Measurements from ENCODE around the gene IL25.

The IL25 gene

GRCh38 chr14:23396781-23397407 lies 24.3 kb downstream of the IL25 start:
- TF ChIP-seq, protein P1, sequence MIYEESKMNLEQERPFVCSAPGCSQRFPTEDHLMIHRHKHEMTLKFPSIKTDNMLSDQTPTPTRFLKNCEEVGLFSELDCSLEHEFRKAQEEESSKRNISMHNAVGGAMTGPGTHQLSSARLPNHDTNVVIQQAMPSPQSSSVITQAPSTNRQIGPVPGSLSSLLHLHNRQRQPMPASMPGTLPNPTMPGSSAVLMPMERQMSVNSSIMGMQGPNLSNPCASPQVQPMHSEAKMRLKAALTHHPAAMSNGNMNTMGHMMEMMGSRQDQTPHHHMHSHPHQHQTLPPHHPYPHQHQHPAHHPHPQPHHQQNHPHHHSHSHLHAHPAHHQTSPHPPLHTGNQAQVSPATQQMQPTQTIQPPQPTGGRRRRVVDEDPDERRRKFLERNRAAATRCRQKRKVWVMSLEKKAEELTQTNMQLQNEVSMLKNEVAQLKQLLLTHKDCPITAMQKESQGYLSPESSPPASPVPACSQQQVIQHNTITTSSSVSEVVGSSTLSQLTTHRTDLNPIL (CRISPR knock-in tag; IDR thresholded peaks at IDR 0.05; ENCODE audit: low read depth): no peak
- TF ChIP-seq ZFP3 (CRISPR knock-in tag; IDR thresholded peaks at IDR 0.05) (no peak), TCF4 (CRISPR knock-in tag; IDR thresholded peaks at IDR 0.05; ENCODE audit: borderline replicate concordance) (no peak), ISL1 (CRISPR knock-in tag; IDR thresholded peaks at IDR 0.05) (no peak), CSDC2 (CRISPR knock-in tag; IDR thresholded peaks at IDR 0.05) (no peak), ZC3H10 (CRISPR knock-in tag; IDR thresholded peaks at IDR 0.05) (no peak), PPARA (CRISPR knock-in tag; IDR thresholded peaks at IDR 0.05; ENCODE audit: borderline replicate concordance) (no peak), ESRRG (CRISPR knock-in tag; IDR thresholded peaks at IDR 0.05) (no peak), ZFP30 (CRISPR knock-in tag; IDR thresholded peaks at IDR 0.05) (no peak), PATZ1 (CRISPR knock-in tag; IDR thresholded peaks at IDR 0.05; ENCODE audit: borderline replicate concordance) (no peak), GLIS3 (CRISPR knock-in tag; IDR thresholded peaks at IDR 0.05) (no peak), RARB (CRISPR knock-in tag; IDR thresholded peaks at IDR 0.05) (no peak)
- TF ChIP-seq, protein P2, sequence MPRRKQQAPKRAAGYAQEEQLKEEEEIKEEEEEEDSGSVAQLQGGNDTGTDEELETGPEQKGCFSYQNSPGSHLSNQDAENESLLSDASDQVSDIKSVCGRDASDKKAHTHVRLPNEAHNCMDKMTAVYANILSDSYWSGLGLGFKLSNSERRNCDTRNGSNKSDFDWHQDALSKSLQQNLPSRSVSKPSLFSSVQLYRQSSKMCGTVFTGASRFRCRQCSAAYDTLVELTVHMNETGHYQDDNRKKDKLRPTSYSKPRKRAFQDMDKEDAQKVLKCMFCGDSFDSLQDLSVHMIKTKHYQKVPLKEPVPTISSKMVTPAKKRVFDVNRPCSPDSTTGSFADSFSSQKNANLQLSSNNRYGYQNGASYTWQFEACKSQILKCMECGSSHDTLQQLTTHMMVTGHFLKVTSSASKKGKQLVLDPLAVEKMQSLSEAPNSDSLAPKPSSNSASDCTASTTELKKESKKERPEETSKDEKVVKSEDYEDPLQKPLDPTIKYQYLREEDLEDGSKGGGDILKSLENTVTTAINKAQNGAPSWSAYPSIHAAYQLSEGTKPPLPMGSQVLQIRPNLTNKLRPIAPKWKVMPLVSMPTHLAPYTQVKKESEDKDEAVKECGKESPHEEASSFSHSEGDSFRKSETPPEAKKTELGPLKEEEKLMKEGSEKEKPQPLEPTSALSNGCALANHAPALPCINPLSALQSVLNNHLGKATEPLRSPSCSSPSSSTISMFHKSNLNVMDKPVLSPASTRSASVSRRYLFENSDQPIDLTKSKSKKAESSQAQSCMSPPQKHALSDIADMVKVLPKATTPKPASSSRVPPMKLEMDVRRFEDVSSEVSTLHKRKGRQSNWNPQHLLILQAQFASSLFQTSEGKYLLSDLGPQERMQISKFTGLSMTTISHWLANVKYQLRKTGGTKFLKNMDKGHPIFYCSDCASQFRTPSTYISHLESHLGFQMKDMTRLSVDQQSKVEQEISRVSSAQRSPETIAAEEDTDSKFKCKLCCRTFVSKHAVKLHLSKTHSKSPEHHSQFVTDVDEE (CRISPR knock-in tag; IDR thresholded peaks at IDR 0.05): no peak
- TF ChIP-seq, protein P3, sequence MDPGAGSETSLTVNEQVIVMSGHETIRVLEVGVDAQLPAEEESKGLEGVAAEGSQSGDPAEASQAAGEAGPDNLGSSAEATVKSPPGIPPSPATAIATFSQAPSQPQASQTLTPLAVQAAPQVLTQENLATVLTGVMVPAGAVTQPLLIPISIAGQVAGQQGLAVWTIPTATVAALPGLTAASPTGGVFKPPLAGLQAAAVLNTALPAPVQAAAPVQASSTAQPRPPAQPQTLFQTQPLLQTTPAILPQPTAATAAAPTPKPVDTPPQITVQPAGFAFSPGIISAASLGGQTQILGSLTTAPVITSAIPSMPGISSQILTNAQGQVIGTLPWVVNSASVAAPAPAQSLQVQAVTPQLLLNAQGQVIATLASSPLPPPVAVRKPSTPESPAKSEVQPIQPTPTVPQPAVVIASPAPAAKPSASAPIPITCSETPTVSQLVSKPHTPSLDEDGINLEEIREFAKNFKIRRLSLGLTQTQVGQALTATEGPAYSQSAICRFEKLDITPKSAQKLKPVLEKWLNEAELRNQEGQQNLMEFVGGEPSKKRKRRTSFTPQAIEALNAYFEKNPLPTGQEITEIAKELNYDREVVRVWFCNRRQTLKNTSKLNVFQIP (CRISPR knock-in tag; IDR thresholded peaks at IDR 0.05; ENCODE audit: borderline replicate concordance, low read depth): no peak
- no peak for ATAC-seq

DNA sequence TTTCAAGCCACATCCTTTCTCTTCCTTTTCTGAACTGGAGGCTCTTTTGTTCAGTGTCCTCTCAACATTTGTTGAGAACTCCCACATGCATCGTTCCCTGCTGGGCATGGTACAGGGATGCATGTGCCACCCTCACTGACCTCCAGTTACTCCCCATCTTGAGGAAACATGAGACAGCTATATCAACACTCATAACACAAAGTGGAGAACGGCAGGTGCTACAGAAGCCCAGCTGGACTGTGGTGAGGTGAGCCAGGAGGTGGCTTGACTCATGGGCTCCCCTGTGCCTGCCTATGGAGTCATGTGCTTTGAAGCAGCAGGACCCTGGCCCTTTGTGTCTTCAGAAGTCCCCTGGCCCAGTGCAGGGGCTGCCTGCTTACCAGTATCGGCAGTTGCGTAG lies 25.7 kb downstream of the IL25 start:
- no peak for ATAC-seq
- no peak for TF ChIP-seq ZC3H10 (CRISPR knock-in tag; IDR thresholded peaks at IDR 0.05)
- TF ChIP-seq CSDC2 (CRISPR knock-in tag; IDR thresholded peaks at IDR 0.05): no peak

DNA sequence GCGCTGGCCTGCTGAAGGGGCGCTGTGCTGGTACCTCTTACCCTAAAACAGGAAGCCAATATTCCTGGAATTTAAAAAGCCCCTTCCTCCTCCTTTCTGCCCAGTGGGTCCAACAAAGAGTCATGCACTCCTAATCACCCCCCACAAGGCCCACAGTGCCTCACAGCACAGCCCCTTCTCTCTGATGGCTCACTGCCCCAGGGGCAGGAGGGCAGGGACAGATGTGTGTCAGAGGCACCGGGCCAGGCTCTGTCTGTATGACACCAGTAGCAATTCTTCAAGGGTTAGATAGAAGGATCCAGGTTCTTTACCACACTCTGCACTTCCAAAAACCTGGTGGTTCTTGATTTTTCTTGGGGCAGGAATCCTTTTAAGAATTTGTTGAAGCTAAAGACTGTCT lies 26.5 kb downstream of the IL25 start:
- no peak for ATAC-seq
- TF ChIP-seq SNAI2 (CRISPR knock-in tag; IDR thresholded peaks at IDR 0.05): no peak
- no peak for TF ChIP-seq GLIS3 (CRISPR knock-in tag; IDR thresholded peaks at IDR 0.05)
- TF ChIP-seq PATZ1 (CRISPR knock-in tag; IDR thresholded peaks at IDR 0.05; ENCODE audit: borderline replicate concordance): no peak
- no peak for TF ChIP-seq RARB (CRISPR knock-in tag; IDR thresholded peaks at IDR 0.05)
- no peak for TF ChIP-seq ZNF565 (CRISPR knock-in tag; conservative IDR thresholded peaks at IDR 0.05; ENCODE audit: low read depth)
- TF ChIP-seq ISL1 (CRISPR knock-in tag; IDR thresholded peaks at IDR 0.05): no peak
- no peak for TF ChIP-seq TCF4 (CRISPR knock-in tag; IDR thresholded peaks at IDR 0.05; ENCODE audit: borderline replicate concordance)
- TF ChIP-seq ZFP3 (CRISPR knock-in tag; IDR thresholded peaks at IDR 0.05): no peak
- TF ChIP-seq OSR1 (CRISPR knock-in tag; IDR thresholded peaks at IDR 0.05): no peak
- no peak for TF ChIP-seq ZFP30 (CRISPR knock-in tag; IDR thresholded peaks at IDR 0.05)
- TF ChIP-seq PPARA (CRISPR knock-in tag; IDR thresholded peaks at IDR 0.05; ENCODE audit: borderline replicate concordance): no peak
- no peak for TF ChIP-seq ZNF8 (CRISPR knock-in tag; IDR thresholded peaks at IDR 0.05)
- TF ChIP-seq CSDC2 (CRISPR knock-in tag; IDR thresholded peaks at IDR 0.05): no peak
- TF ChIP-seq, protein P1 (CRISPR knock-in tag; IDR thresholded peaks at IDR 0.05; ENCODE audit: low read depth): no peak
- TF ChIP-seq ZNF70 (CRISPR knock-in tag; IDR thresholded peaks at IDR 0.05): no peak
- TF ChIP-seq, protein P4, sequence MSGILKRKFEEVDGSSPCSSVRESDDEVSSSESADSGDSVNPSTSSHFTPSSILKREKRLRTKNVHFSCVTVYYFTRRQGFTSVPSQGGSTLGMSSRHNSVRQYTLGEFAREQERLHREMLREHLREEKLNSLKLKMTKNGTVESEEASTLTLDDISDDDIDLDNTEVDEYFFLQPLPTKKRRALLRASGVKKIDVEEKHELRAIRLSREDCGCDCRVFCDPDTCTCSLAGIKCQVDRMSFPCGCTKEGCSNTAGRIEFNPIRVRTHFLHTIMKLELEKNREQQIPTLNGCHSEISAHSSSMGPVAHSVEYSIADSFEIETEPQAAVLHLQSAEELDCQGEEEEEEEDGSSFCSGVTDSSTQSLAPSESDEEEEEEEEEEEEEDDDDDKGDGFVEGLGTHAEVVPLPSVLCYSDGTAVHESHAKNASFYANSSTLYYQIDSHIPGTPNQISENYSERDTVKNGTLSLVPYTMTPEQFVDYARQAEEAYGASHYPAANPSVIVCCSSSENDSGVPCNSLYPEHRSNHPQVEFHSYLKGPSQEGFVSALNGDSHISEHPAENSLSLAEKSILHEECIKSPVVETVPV (CRISPR knock-in tag; IDR thresholded peaks at IDR 0.05): no peak
- TF ChIP-seq, protein P2 (CRISPR knock-in tag; IDR thresholded peaks at IDR 0.05): no peak
